ENCODE data around the gene MEP1A. TPM values are rescaled to one million over a fixed set of nuclear protein-coding genes. Genes with fewer than 3 reads are reported as not detected.
"Not testable (repeated sequence)": the region's sequence is repeated elsewhere in the genome, so short reads cannot be mapped to it uniquely, and the experiment has no call there.

Gene MEP1A
- total RNA-seq, 3 donors from 2014 or later: 0.29 to 1.3 TPM; not detected in 1

GRCh38 chr6:46757214-46757596, 36.0 kb upstream of the MEP1A start:
- TF ChIP-seq POLR2AphosphoS5 (IDR thresholded peaks at IDR 0.05) (no peak), POLR2A (IDR thresholded peaks at IDR 0.05) (no peak), CTCF (IDR thresholded peaks at IDR 0.05) (no peak)
- Histone ChIP-seq H3K27me3 (no peaks in the 10 kb centered on the region), H3K27ac (no peak overlapping the region), H3K4me1 (no peaks in the 10 kb centered on the region), H3K9me3 (no peaks in the 10 kb centered on the region), H3K4me3 (no peak overlapping the region), H3K36me3 (no peaks in the 10 kb centered on the region)
- no peak for DNase-seq (ENCODE audit: low spot score in 2 of 2)
- intact Hi-C loops (cut with DNase I; ENCODE audit: low total_unique reads): no loop called here

- no peak for TF ChIP-seq POLR2AphosphoS5 (IDR thresholded peaks at IDR 0.05)
- no peak for DNase-seq (ENCODE audit: low spot score in 2 of 2)
- H3K4me3 ChIP-seq: no peak overlapping the region
These were observed 34.0 kb upstream of the MEP1A start for GRCh38 chr6:46758960-46759753.

GRCh38 chr6:46760925-46761324, 32.3 kb upstream of the MEP1A start:
- Histone ChIP-seq H3K27me3 (no peaks in the 10 kb centered on the region), H3K36me3 (no peaks in the 10 kb centered on the region), H3K27ac (no peak overlapping the region), H3K4me3 (no peak overlapping the region), H3K9me3 (no peaks in the 10 kb centered on the region), H3K4me1 (no peaks in the 10 kb centered on the region)
- TF ChIP-seq CTCF (IDR thresholded peaks at IDR 0.05): no peak
- no peak for TF ChIP-seq POLR2A (IDR thresholded peaks at IDR 0.05)
- TF ChIP-seq POLR2AphosphoS5 (IDR thresholded peaks at IDR 0.05): no peak
- intact Hi-C loops (cut with DNase I; ENCODE audit: low total_unique reads): no loop called here
- DNase-seq (ENCODE audit: low spot score in 2 of 2): no peak

More at GRCh38 chr6:46758960-46759753, 34.0 kb upstream of the MEP1A start:
- Histone ChIP-seq H3K27me3 (no peaks in the 10 kb centered on the region), H3K36me3 (no peaks in the 10 kb centered on the region), H3K9me3 (no peaks in the 10 kb centered on the region), H3K27ac (no peak overlapping the region), H3K4me1 (no peaks in the 10 kb centered on the region)
- intact Hi-C loops (cut with DNase I; ENCODE audit: low total_unique reads): no loop called here

- H3K27me3 ChIP-seq: no peaks in the 10 kb centered on the region
- DNase-seq (ENCODE audit: low spot score in 2 of 2): no peak
- no peaks in the 10 kb centered on the region for H3K9me3 ChIP-seq
- H3K4me3 ChIP-seq: no peak overlapping the region
- H3K27ac ChIP-seq: no peak overlapping the region
- no peaks in the 10 kb centered on the region for H3K36me3 ChIP-seq
- intact Hi-C loops (cut with DNase I; ENCODE audit: low total_unique reads): no loop called here
- H3K4me1 ChIP-seq: no peaks in the 10 kb centered on the region
- TF ChIP-seq POLR2AphosphoS5 (IDR thresholded peaks at IDR 0.05): no peak
- TF ChIP-seq CTCF (IDR thresholded peaks at IDR 0.05): no peak
- TF ChIP-seq POLR2A (IDR thresholded peaks at IDR 0.05): no peak
These were observed 29.7 kb upstream of the MEP1A start for GRCh38 chr6:46763466-46763865.

- DNase-seq (ENCODE audit: low spot score in 2 of 2); intact Hi-C loops (cut with DNase I; ENCODE audit: low total_unique reads); H3K4me1 ChIP-seq; H3K27me3 ChIP-seq; H3K9me3 ChIP-seq; H3K36me3 ChIP-seq; H3K27ac ChIP-seq; H3K4me3 ChIP-seq: not testable (repeated sequence)
These were observed 28.9 kb upstream of the MEP1A start for GRCh38 chr6:46764280-46764679.

- TF ChIP-seq POLR2AphosphoS5 (IDR thresholded peaks at IDR 0.05) (no peak), POLR2A (IDR thresholded peaks at IDR 0.05) (no peak), CTCF (IDR thresholded peaks at IDR 0.05) (no peak)
- DNase-seq (ENCODE audit: low spot score in 2 of 2): no peak
- Histone ChIP-seq H3K4me1 (no peaks in the 10 kb centered on the region), H3K9me3 (no peaks in the 10 kb centered on the region), H3K27me3 (no peaks in the 10 kb centered on the region), H3K27ac (no peak overlapping the region), H3K36me3 (no peaks in the 10 kb centered on the region), H3K4me3 (no peak overlapping the region)
- intact Hi-C loops (cut with DNase I; ENCODE audit: low total_unique reads): no loop called here
These were observed 28.2 kb upstream of the MEP1A start for GRCh38 chr6:46764961-46765360.
